Ishikawa (cell line): Measurements from ENCODE around the gene TBX1.

Source experiments
- CEBPB ChIP-seq: IDR thresholded peaks from 2 replicates; pipeline ENCODE4 v1.6.1; 2012
- CREB1 ChIP-seq: IDR thresholded peaks from 2 replicates; pipeline ENCODE4 v1.6.1; 2012; ENCODE audit warnings: low read depth
- EGR1 ChIP-seq: IDR thresholded peaks from 2 replicates; pipeline ENCODE4 v1.6.1; 2012
- EP300 ChIP-seq: IDR thresholded peaks from 2 replicates; pipeline ENCODE4 v1.6.1; 2012; ENCODE audit warnings: borderline replicate concordance
- FOXM1 ChIP-seq: IDR thresholded peaks from 2 replicates; pipeline ENCODE4 v1.6.1; 2012; ENCODE audit warnings: low read depth, borderline replicate concordance
- MAX ChIP-seq: IDR thresholded peaks from 2 replicates; pipeline ENCODE4 v1.6.1; 2012
- NFIC ChIP-seq: IDR thresholded peaks from 2 replicates; pipeline ENCODE4 v1.6.1; 2012
- RAD21 ChIP-seq: IDR thresholded peaks from 2 replicates; pipeline ENCODE4 v1.6.1; 2012; ENCODE audit warnings: low read depth
- REST ChIP-seq: IDR thresholded peaks from 2 replicates; pipeline ENCODE4 v1.6.1; 2012; ENCODE audit warnings: low read depth, mild to moderate bottlenecking
- TAF1 ChIP-seq: IDR thresholded peaks from 2 replicates; pipeline ENCODE4 v1.6.1; 2012; ENCODE audit warnings: low read depth, mild to moderate bottlenecking
- TCF12 ChIP-seq: IDR thresholded peaks from 2 replicates; pipeline ENCODE4 v1.6.1; 2012; ENCODE audit warnings: low read depth
- TEAD4 ChIP-seq: IDR thresholded peaks from 2 replicates; pipeline ENCODE4 v1.6.1; 2012
- USF1 ChIP-seq: IDR thresholded peaks from 2 replicates; pipeline ENCODE4 v1.6.1; 2012
- YY1 ChIP-seq: IDR thresholded peaks from 2 replicates; pipeline ENCODE4 v1.6.1; 2012; ENCODE audit warnings: low read depth
- ZBTB7A ChIP-seq: IDR thresholded peaks from 2 replicates; pipeline ENCODE4 v1.6.1; 2012; ENCODE audit warnings: low read depth

The TBX1 gene

DNA sequence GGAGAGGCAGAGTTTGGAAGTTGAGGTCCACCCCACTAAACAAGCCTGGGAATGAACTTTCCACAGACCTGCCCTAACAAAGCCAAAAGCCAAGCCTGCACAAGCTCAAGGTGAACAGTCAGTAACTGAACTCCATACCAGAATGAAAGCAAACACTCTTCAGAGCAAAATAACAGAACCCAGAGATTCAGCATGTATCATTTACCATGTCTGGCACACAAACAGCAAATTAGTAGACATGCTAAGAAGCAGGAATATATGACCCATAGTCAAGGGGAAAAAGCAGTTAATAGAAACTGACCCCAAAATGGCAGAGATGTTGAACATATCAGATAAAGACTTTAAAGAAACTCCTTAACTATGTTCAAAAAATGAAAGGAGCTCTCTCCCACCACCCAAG, 31.3 kb downstream of the TBX1 start:
- TF ChIP-seq EGR1 (no peak), NFIC (no peak), EP300 (no peak), TCF12 (no peak), YY1 (no peak), TEAD4 (no peak), MAX (no peak), TAF1 (no peak), USF1 (no peak), FOXM1 (no peak), CREB1 (no peak), REST (no peak)

DNA sequence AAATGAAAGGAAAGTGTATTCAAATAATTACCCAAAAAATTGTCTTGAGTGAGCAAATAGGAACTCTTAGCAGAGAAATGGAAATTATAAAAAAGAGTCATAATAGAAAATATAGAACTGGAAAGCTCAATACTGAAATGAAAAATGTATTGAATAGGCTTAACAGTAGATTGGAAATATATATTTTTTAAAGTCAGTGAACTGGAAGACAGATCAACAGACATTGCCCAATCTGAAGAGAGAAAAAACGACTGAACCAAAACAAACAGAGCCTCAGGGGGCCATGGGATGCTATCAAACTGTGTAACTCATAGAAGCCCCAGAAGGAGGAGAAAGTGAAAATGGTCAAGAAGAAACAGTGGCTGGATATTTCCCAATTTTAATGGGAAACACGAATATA, 32.6 kb downstream of the TBX1 start:
- TF ChIP-seq ZBTB7A (no peak), EGR1 (no peak), REST (no peak), RAD21 (no peak), TEAD4 (no peak), FOXM1 (no peak), NFIC (no peak), YY1 (no peak)

GRCh38 chr22:19793661-19794310, 33.2 kb downstream of the TBX1 start:
- no peak for TF ChIP-seq FOXM1
- no peak for TF ChIP-seq EP300
- TF ChIP-seq CREB1: no peak
- no peak for TF ChIP-seq EGR1
- TF ChIP-seq RAD21: no peak
- TF ChIP-seq MAX: no peak
- no peak for TF ChIP-seq NFIC
- no peak for TF ChIP-seq YY1
- no peak for TF ChIP-seq ZBTB7A
- TF ChIP-seq TAF1: no peak
- no peak for TF ChIP-seq TEAD4
- no peak for TF ChIP-seq TCF12
- TF ChIP-seq USF1: no peak
- TF ChIP-seq CEBPB: no peak
- no peak for TF ChIP-seq REST

DNA sequence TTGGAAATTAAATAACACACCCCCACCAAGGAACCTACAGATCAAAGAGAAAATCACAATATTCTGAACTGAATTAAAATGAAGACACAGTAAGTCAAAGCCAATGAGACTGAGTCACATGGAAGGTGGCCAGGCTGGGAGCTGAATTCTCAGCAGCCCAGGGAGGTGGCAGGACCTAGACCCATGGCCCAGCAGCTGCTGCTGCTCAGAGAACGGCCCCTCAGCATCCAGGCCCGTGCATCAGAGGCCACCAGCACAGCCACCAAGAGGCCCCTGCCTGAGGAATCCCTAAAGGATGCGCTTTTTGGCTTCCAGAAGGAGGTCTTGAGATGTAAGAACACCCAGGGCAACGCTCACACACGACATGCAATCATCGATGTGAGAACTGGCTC, 35.0 kb downstream of the TBX1 start:
- no peak for TF ChIP-seq CREB1
- no peak for TF ChIP-seq EGR1
- no peak for TF ChIP-seq TCF12

DNA sequence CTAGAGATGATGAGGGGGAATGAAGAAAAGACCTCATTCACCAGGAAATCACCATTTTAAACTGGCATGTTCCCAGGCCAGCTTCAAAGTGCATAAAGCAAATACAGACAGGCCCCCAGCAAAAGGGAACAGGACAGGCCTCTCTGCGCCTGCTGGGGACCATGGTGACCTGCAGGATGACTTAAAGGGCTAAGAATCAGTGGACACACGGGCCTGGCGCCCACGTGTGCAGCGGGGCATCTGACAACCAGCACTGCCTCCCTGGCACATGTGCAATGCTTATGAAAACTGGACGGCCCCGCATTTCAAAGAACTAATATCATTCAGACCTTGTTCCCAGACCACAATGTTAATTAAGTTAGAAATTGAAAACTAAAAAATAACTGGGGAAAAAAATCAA, 35.6 kb downstream of the TBX1 start:
- no peak for TF ChIP-seq CEBPB
- no peak for TF ChIP-seq USF1
- no peak for TF ChIP-seq RAD21
- TF ChIP-seq NFIC: no peak
- no peak for TF ChIP-seq FOXM1
- TF ChIP-seq TCF12: no peak
- TF ChIP-seq ZBTB7A: no peak
- TF ChIP-seq EP300: no peak
- no peak for TF ChIP-seq REST
- no peak for TF ChIP-seq TEAD4
- TF ChIP-seq MAX: no peak
- TF ChIP-seq CREB1: no peak
- TF ChIP-seq EGR1: no peak
- TF ChIP-seq YY1: no peak
- no peak for TF ChIP-seq TAF1
